ENCODE measurements around the gene GIPR. TPM values are rescaled to one million over a fixed set of nuclear protein-coding genes. Genes with fewer than 3 reads are reported as not detected.

The GIPR gene
- total RNA-seq, 4 donors from 2014 or later: 0.98 TPM; not detected in 3

- no peak for DNase-seq
- Histone ChIP-seq H3K27ac (no peak overlapping the region), H3K4me3 (no peak overlapping the region), H3K9me3 (no peaks in the 10 kb centered on the region), H3K36me3 (no peaks in the 10 kb centered on the region), H3K4me1 (peaks cover 0 to 8% of the 10 kb centered on the region in 2 donors), H3K27me3 (peaks cover 0 to 2% of the 10 kb centered on the region in 2 donors)
- intact Hi-C loops (cut with DNase I; ENCODE audit: low total_unique reads): no loop called here
- no peak for TF ChIP-seq POLR2A (IDR thresholded peaks at IDR 0.05)
- no peak for TF ChIP-seq CTCF (IDR thresholded peaks at IDR 0.05)
Observed at GRCh38 chr19:45637890-45638667, 29.9 kb upstream of the GIPR start.

- TF ChIP-seq CTCF (IDR thresholded peaks at IDR 0.05) (peak in 1 of 4 experiments; percentile 3), POLR2A (IDR thresholded peaks at IDR 0.05) (no peak)
- H3K27me3 ChIP-seq: peaks cover 0 to 6% of the 10 kb centered on the region in 2 donors
- peaks cover 0 to 8% of the 10 kb centered on the region in 2 donors for H3K4me1 ChIP-seq
- peak within 1 kb of the TSS in 1 of 2 donors; percentile 23 for H3K27ac ChIP-seq
- no peaks in the 10 kb centered on the region for H3K9me3 ChIP-seq
- DNase-seq: peak in 1 of 2 donors; percentile 28
- no peaks in the 10 kb centered on the region for H3K36me3 ChIP-seq
- H3K4me3 ChIP-seq: peak within 1 kb of the TSS; percentile 54 to 58
- intact Hi-C loops (cut with DNase I; ENCODE audit: low total_unique reads): no loop called here
Observed at GRCh38 chr19:45638930-45639729, 28.9 kb upstream of the GIPR start, which contains the start of gene EML2. TSS of gene EML2 (minus strand) at chr19:45639397. CDS start at chr19:45639376, 21 bp downstream.

- Histone ChIP-seq H3K27me3 (peaks cover 0 to 6% of the 10 kb centered on the region in 2 donors), H3K27ac (peak overlapping the region in 1 of 2 donors; percentile 72), H3K4me1 (peaks cover 0 to 8% of the 10 kb centered on the region in 2 donors), H3K36me3 (no peaks in the 10 kb centered on the region), H3K4me3 (no peak overlapping the region), H3K9me3 (no peaks in the 10 kb centered on the region)
- no peak for DNase-seq
- TF ChIP-seq CTCF (IDR thresholded peaks at IDR 0.05) (no peak), POLR2A (IDR thresholded peaks at IDR 0.05) (no peak)
- intact Hi-C loops (cut with DNase I; ENCODE audit: low total_unique reads): loop anchor here (5.0 kb wide), 2 partner anchors 39 to 119 kb away; partner anchors contain the start of gene GPR4
Observed at GRCh38 chr19:45640849-45641273, 27.2 kb upstream of the GIPR start.

- Histone ChIP-seq H3K4me1 (peaks cover 0 to 8% of the 10 kb centered on the region in 2 donors), H3K27me3 (peaks cover 0 to 6% of the 10 kb centered on the region in 2 donors), H3K9me3 (no peaks in the 10 kb centered on the region), H3K36me3 (no peaks in the 10 kb centered on the region), H3K4me3 (peak overlapping the region; percentile 13 to 22), H3K27ac (peak overlapping the region; percentile 70 to 72)
- no peak for TF ChIP-seq POLR2A (IDR thresholded peaks at IDR 0.05)
- no peak for TF ChIP-seq CTCF (IDR thresholded peaks at IDR 0.05)
- intact Hi-C loops (cut with DNase I; ENCODE audit: low total_unique reads): loop anchor here (5.0 kb wide), 2 partner anchors 39 to 119 kb away; partner anchors contain the start of gene GPR4
- DNase-seq: peak; percentile 57 to 72
Observed at GRCh38 chr19:45641274-45642105, 26.5 kb upstream of the GIPR start.
